HG02798 (cell line): ENCODE data around the gene SRF.

ENCODE experiments used
- ATAC-seq: cut with Tn5 transposase; IDR thresholded peaks from one replicate; pipeline ENCODE4 v1.9.1; 2021; ENCODE audit warnings: mild to moderate bottlenecking; ENCODE audit not compliant: unreplicated experiment, poor library complexity

SRF gene

DNA sequence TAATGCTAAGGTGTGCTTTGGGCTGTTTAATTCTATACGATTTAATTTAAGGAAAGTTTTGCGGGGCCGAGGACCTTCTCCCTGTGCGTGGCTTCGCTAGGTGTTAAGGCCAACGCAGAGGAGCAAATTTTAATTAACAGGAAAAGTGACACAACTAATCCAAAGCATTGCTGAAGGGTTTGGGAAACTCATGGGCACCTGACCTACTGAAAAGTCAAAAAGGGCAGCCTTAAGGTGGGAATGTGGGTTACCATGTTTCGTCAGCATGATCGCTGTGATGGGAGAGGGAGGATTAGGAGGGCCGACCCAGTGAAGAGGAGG, 10.5 kb downstream of the SRF start:
- no peak for ATAC-seq

DNA sequence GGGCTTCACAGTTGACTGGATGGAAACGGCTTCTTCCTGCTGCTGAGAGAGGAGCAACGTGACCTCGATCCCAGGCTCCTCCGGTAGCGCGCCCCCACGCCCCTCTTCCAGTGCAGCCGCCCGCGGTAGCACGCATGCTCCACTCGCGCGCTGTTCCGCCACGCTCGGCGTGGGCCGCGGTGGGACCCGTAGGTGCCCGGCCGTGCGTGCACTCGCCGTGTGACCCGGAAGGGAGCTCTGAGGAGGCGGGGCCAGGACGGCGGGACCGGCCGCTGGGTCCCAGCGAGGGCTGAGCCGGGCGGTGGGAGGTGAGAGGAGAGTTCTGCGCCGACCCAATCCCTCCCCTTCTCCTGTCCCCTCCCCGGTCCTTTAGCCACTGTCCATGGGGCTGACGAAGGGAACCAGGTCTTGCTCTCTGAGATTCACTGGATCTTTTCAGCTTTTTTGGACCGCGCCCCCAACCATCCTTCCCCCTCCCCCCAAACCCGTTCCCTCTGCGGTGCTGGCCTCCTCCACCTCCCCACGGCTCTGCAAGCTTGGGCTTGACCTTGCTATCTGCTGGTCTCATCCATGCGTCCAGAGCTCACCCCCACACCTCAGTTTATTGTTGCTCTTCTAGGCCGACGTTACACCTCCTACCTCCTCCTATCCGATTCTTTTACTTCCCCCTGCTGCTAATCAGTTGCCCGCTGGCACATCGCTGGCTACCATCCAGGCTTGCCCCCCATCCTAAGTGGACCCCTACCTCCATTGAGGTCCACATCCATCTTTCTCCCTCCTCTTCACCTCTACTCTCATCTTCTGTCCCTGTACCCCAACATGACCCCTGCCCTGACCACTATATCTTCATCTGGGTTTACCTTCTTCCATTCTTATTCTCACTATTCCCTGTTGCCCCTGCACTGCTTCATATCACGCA, 11.1 kb downstream of the SRF start, which contains the start of gene CUL9:
Gene CUL9, plus strand, starts transcription at position 255 of the 919 bp plus-strand sequence. CDS start 2,115 bp downstream, outside the sequence.
- ATAC-seq, result peak; percentile 94

DNA sequence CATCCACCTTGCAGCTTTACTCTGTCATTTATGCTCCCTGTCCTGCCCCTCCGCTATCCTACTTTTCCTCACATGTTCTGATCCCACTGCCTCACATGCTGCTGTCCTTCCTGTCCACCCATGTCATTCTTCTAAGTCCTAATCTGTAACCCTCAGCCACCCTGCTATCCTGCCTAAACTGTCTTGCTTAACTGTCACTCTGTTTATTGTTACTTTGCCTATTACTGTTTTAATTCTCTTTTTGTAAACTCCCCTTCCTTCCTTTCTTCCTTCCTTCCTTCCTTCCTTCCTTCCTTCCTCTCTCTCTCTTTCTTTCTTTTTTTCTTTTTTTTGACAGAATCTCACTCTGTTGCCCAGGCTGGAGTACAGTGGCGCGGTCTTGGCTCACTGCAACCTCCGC, 12.4 kb downstream of the SRF start:
- no peak for ATAC-seq

DNA sequence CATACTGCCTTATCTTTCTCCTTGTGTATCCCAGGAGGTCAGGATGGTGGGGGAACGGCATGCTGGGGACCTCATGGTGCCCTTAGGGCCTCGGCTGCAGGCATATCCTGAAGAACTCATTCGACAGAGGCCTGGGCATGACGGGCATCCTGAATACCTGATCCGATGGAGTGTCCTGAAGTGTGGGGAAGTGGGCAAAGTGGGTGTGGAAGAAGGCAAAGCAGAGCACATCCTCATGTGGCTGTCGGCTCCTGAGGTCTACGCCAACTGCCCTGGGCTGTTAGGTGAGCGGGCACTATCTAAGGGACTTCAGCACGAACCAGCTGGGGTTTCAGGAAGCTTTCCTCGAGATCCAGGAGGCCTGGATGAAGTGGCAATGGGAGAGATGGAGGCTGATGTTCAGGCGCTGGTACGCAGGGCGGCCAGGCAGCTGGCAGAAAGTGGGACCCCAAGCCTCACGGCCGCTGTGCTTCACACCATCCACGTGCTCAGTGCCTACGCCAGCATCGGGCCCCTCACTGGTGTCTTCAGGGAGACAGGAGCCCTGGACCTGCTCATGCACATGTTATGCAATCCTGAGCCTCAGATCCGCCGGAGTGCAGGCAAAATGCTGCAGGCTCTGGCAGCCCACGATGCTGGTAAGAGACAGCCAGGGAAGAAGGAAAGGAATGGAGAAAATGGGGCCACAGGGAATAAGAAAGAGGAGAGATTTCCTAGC, 13.4 kb downstream of the SRF start:
- ATAC-seq, result no peak

DNA sequence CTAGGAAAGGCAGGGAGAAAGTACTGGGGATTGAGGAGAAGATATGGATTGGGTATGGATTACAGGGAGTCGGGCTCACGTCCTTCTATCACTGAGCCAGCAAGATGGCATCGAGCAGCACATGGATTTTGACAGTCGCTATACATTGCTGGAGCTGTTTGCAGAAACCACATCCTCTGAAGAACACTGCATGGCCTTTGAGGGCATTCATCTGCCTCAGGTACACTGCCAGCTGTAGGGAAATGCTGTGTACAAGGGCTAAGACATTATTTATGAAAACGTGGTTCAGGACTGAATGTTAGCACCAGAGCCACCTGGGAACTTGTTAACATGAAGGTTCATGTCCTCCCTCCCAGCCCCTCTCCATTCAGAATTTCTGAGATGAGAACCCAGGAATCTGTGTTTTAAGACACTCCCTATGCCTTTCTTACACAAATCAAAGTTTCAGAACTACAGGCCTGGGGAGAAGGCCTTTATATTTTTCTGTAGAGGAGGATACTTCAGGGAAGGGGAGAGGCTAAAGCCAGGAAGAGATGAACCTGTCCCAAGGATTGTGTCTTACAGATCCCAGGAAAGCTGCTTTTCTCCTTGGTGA, 14.4 kb downstream of the SRF start:
- ATAC-seq, result no peak

DNA sequence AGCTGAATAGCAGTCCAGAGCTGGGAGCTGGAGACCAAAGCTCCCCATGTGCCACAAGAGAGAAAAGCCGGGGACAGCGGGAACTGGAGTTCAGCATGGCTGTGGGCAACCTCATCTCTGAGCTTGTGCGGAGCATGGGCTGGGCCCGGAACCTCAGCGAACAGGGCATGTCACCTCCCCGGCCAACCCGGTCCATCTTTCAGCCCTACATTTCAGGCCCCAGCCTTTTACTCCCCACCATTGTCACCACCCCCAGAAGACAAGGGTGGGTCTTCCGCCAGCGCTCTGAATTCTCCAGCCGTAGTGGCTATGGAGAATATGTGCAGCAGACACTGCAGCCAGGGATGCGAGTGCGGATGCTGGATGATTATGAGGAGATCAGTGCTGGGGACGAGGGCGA, 14.9 kb downstream of the SRF start:
- no peak for ATAC-seq

DNA sequence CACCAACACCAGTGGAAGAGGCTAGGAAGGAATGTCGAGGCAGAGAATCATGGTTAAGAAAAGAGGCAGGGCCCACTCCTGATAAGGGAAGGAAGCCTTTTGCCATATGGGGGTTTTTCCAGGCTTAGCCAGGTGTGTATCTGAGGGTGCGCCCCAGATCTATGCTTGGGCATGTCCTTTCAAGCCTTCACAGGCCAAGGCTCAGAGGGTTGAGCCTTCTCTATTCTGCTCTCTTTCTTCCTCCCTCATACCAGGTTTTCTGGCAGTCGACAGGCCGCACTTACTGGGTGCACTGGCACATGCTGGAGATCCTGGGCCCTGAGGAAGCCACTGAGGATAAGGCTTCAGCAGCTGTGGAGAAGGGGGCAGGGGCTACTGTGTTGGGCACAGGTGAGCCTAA, 15.6 kb downstream of the SRF start:
- ATAC-seq, result no peak

DNA sequence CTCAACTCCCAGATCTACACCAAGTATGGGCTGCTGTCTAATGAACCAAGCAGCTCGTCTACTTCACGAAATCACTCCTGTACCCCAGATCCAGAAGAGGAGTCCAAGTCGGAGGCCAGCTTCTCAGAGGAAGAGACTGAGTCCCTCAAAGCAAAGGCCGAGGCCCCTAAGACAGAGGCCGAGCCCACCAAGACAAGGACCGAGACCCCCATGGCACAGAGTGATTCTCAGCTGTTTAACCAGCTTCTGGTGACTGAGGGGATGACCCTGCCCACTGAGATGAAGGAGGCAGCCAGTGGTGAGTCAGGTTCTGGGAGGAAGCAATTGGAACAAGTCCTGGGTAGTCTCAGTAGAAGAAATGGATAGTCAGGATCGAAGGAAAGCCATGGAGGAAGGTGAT, 16.8 kb downstream of the SRF start:
- no peak for ATAC-seq

DNA sequence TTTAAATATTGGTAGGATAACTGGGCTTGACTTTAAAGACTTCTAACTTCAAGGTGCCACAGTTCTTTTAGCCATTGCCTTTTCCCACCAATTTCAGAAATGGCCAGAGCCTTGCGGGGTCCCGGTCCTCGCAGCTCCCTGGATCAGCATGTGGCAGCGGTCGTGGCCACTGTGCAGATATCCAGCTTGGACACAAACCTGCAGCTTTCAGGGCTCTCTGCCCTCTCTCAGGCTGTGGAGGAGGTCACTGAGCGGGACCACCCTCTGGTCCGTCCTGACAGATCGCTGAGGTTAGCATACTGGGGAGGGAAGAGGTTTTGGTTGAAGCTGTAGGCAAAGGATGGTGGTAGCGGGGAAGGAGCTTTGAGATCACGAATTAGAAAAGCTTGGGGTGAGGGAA, 17.4 kb downstream of the SRF start:
- ATAC-seq, result no peak

DNA sequence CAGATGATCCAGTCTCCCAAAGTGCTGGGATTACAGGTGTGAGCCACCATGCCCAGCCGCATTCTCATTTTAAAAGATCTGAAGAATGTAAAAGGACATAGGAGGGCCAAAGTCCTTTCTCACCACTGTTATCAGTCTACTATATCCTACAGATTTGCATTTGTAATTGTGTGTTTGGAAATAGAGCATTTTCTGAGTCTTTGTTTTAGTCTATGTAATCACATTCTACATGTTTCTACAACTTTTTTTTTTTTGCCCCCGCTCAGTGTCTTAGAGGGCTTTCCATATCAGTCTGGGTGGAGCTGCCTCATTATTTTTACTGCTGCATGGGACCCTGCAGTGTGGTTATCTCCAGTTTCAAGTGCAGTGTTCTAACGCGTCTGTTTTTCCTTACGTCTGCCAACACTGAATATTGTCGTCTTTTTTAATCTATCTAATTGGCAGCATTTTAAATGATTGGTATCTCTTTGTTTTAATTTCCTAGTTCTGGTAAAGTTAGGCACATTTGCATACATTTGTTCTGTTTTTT, 18.8 kb downstream of the SRF start:
- no peak for ATAC-seq

DNA sequence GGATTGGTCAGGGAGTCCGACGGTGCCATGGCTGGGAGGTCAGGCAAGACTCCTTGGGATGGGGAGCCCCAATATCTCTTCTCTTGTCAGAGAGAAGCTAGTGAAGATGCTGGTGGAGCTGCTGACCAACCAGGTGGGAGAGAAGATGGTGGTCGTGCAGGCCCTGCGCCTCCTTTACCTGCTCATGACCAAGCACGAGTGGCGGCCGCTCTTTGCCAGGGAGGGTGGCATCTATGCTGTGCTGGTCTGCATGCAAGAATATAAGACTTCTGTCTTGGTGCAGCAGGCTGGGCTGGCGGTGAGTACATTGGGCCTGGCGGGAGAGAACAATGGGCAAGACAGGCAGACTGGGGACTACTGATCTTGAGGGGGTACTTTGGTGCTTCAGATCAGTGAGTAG, 21.8 kb downstream of the SRF start:
- ATAC-seq, result no peak

DNA sequence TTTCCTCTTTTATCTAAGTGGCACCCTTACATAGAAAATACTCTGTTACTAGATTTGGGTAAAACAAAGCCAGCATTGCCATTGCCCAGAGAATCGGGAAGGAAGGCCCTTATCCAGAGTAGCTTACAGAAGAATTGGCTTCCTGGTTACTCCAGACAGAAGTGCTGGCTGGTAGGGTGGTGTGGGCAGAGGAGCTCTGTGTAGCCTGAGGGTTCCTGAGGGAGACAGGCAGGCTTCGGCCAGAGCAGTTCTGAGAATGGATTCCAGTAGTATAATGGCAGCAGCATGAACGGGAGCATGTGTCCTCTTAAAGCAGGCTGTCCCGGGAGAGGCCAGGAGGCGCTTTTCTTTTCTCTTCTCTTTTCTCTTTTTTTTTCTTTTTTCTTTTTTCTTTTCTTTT, 22.9 kb downstream of the SRF start:
- no peak for ATAC-seq

DNA sequence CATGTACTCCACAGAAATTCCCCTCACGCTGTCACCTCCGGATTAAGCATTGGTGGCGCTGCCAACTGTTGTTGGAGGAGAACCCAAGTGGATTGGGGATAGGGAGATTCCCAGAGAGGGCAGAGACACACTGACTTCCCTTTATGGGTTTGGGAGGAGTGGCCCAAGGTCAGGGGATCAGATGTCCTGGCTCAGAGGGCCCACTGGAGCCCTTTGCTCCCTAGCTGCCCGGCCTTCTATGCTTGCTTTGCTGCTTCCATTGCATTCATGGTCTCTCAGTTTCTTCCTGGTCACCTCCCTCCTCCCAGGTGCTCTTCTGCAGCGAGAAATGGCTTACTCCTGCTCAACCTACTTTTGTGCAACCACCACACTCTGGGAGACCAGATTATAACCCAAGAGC, 25.3 kb downstream of the SRF start:
- ATAC-seq, result no peak

DNA sequence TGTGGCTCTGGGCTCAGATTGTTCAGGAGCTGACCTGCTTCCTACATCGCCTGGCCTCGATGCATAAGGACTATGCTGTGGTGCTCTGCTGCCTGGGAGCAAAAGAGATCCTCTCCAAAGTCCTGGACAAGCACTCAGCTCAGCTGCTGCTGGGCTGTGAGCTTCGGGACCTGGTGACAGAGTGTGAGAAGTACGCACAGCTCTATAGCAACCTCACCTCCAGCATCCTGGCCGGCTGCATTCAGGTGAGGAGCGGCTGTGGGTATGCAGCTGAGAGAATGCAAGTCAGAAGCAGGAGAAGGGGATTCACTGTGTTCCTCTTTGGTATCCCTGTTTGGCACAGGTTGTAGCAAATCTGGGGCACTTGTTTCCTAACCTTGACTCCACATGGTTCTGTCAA, 28.8 kb downstream of the SRF start:
- no peak for ATAC-seq

DNA sequence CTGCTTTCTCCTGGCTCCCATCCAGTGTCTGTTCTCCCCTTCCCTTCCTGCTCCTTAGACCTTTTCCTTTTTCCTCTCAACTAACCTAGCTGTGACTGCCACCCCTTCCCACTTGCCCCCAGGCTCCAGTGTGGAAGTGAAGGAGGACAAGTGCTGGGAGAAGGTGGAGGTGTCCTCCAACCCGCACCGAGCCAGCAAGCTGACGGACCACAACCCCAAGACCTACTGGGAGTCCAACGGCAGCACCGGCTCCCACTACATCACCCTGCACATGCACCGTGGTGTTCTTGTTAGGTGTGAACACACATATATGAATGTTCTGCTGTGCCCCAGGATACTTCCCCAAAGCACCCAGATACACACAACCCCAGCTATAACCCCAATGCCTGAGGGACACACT, 29.5 kb downstream of the SRF start:
- no peak for ATAC-seq

DNA sequence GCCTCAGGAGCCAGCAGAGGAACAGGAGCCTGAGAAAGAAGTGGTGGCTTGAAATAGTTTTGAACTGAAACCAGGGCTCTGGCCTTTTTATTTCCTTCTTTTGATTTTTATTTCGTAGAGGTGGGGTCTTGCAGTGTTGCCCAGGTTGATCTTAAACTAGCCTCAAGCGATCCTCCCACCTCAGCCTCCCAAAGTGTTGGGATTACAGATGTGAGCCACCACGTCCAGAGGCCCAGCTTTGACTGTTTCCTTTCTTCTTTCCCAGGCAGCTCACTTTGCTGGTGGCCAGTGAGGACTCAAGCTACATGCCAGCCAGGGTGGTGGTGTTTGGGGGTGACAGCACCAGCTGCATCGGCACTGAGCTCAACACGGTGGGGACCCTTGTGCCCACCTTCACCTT, 31.4 kb downstream of the SRF start:
- ATAC-seq, result no peak

DNA sequence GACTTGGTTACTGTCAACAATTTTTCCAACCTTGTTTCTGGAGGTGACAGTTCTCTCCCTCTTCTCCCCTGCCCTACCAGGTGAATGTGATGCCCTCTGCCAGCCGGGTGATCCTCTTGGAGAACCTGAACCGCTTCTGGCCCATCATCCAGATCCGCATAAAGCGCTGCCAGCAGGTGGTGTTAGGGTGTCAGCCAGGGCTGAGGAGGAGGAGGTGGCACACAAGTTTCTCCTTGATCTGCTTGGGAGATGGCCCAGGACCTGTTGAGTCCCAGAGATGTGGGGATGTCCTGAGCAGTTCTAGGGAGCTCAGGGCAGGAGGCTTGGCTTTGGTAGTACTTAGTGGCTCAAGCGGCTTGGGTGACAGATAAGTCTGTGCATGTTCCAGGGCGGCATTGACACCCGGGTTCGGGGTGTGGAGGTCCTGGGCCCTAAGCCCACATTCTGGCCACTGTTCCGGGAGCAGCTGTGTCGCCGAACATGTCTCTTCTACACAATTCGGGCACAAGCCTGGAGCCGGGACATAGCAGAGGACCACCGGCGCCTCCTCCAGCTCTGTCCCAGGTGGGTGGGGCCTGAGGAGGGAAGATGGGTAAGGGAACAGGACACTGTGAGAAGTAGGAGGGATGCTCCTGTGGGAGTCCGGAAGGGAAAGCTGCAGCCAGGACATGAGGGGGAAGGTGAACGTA, 32.1 kb downstream of the SRF start:
- ATAC-seq, result no peak

DNA sequence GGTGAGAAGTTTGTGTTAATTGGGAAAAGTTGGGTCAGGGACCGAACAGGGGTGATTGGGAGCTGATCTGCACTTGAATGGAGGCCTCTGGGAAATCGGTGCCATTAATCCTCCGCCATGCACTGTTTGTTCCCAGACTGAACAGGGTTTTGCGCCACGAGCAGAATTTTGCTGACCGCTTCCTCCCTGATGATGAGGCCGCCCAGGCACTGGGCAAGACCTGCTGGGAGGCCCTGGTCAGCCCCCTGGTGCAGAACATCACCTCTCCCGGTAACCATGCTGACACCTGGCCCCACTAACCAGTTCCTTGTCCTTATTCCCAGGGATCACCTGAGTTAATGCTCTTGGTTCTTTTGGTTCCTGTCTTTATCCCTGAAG, 32.6 kb downstream of the SRF start:
- ATAC-seq, result no peak

DNA sequence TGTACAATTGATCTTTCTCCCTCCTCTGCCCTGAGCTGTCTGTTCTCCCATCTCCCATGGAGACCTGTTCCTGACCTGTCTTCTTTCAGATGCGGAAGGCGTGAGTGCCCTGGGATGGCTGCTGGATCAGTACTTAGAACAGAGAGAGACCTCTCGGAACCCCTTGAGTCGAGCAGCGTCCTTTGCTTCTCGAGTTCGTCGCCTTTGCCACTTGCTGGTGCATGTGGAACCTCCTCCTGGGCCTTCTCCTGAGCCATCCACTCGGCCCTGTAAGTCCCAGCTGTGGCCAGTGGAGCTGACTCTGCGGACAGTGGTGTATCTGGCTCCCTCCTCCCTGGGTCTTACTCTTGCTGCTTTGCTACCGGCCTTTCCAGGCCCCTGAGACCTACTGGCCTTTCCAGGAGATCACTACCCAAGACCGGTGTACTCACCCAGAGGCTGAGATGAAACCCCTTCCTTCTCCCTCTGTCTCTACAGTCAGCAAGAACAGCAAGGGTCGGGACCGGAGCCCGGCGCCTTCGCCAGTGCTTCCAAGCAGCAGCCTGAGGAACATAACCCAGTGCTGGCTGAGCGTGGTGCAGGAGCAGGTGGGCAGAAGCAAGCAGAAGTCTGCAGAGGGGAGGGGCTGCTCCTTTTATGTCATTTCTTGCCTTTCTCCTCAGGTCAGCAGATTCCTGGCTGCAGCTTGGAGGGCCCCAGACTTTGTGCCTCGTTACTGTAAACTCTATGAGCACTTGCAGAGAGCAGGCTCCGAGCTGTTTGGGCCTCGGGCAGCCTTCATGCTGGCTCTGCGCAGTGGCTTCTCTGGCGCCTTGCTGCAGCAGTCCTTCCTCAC, 33.4 kb downstream of the SRF start:
- no peak for ATAC-seq

DNA sequence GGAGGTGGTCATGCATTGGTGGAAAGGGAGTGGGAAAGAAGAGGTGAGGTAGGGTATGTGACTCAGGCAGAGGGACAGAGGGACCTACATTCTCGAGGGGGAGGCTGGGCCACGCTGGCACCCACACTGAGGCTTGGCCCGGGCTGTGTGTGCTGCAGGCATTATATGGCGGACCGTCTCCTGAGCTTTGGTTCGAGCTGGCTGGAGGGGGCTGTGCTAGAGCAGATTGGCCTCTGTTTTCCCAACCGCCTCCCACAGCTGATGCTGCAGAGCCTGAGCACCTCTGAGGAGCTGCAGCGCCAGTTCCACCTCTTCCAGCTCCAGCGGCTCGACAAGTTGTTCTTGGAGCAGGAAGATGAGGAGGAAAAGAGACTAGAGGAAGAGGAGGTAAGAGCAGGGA, 34.8 kb downstream of the SRF start:
- ATAC-seq, result no peak
